Skeletal muscle satellite cell (primary cell): ENCODE measurements around the gene HDGF.

Experiments
- H3K27me3 ChIP-seq: 2 replicates; pipeline ENCODE4 v1.7.0; 2013; ENCODE audit warnings: low read length; ENCODE audit not compliant: control insufficient read depth, insufficient read depth
- H3K36me3 ChIP-seq: 2 replicates; pipeline ENCODE4 v1.7.0; 2013; ENCODE audit warnings: mild to moderate bottlenecking, control low read depth, low read length; ENCODE audit not compliant: insufficient read depth
- H3K4me1 ChIP-seq: 2 replicates; pipeline ENCODE4 v1.7.0; 2013; ENCODE audit warnings: low read length; ENCODE audit not compliant: control insufficient read depth, insufficient read depth
- H3K4me2 ChIP-seq: 2 replicates; pipeline ENCODE4 v1.7.0; 2013; ENCODE audit warnings: mild to moderate bottlenecking, low read length
- H3K4me3 ChIP-seq: 2 replicates; pipeline ENCODE4 v1.7.0; 2013; ENCODE audit warnings: low read length
- H3K9ac ChIP-seq: 2 replicates; pipeline ENCODE4 v1.7.0; 2013; ENCODE audit warnings: mild to moderate bottlenecking, low read depth, low read length, moderate library complexity
- H3K9me3 ChIP-seq: replicated peaks from 2 replicates; pipeline ENCODE4 v1.7.0; 2013; ENCODE audit warnings: mild to moderate bottlenecking, control low read depth, low read length

The HDGF gene

GRCh38 chr1:156743367-156744302 is 7.8 kb downstream of the HDGF start:
- no peak overlapping the region for H3K4me3 ChIP-seq
- no peak overlapping the region for H3K4me2 ChIP-seq
- H3K9ac ChIP-seq = no peak overlapping the region
- peaks cover 37% of the 10 kb centered on the region for H3K4me1 ChIP-seq
- no peaks in the 10 kb centered on the region for H3K27me3 ChIP-seq
- H3K36me3 ChIP-seq = peaks cover 35% of the 10 kb centered on the region
- H3K9me3 ChIP-seq = no peaks in the 10 kb centered on the region

GRCh38 chr1:156742801-156743200 is 8.7 kb downstream of the HDGF start:
- Histone ChIP-seq H3K9me3 (no peaks in the 10 kb centered on the region), H3K27me3 (no peaks in the 10 kb centered on the region), H3K36me3 (peaks cover 44% of the 10 kb centered on the region), H3K4me1 (peaks cover 28% of the 10 kb centered on the region), H3K9ac (no peak overlapping the region), H3K4me2 (no peak overlapping the region), H3K4me3 (no peak overlapping the region)

- H3K4me1 ChIP-seq = peaks cover 21% of the 10 kb centered on the region
Observed at GRCh38 chr1:156742017-156742416, 9.5 kb downstream of the HDGF start.

GRCh38 chr1:156741481-156741983 is 9.9 kb downstream of the HDGF start:
- H3K4me2 ChIP-seq = peak overlapping the region; percentile 60
- H3K36me3 ChIP-seq = peaks cover 56% of the 10 kb centered on the region
- no peaks in the 10 kb centered on the region for H3K27me3 ChIP-seq
- no peak overlapping the region for H3K9ac ChIP-seq
- H3K4me3 ChIP-seq = peak overlapping the region; percentile 33
- no peaks in the 10 kb centered on the region for H3K9me3 ChIP-seq
- peaks cover 17% of the 10 kb centered on the region for H3K4me1 ChIP-seq

More at GRCh38 chr1:156742017-156742416, 9.5 kb downstream of the HDGF start:
- Histone ChIP-seq H3K4me2 (no peak overlapping the region), H3K9ac (no peak overlapping the region), H3K27me3 (no peaks in the 10 kb centered on the region), H3K36me3 (peaks cover 51% of the 10 kb centered on the region), H3K9me3 (no peaks in the 10 kb centered on the region), H3K4me3 (no peak overlapping the region)

- Histone ChIP-seq H3K9me3 (no peaks in the 10 kb centered on the region), H3K4me2 (peak within 1 kb of the TSS; percentile 91), H3K9ac (peak within 1 kb of the TSS; percentile 88), H3K4me3 (peak within 1 kb of the TSS; percentile 86), H3K4me1 (peaks cover 11% of the 10 kb centered on the region), H3K27me3 (no peaks in the 10 kb centered on the region), H3K36me3 (peaks cover 60% of the 10 kb centered on the region)
Observed at GRCh38 chr1:156740741-156741480, 10.6 kb downstream of the HDGF start, which contains the start of gene MRPL24. TSS of gene MRPL24 (minus strand) at chr1:156741088. CDS start at chr1:156738704, 2,384 bp downstream.

GRCh38 chr1:156740237-156740740 is 11.2 kb downstream of the HDGF start:
- Histone ChIP-seq H3K4me3 (peak overlapping the region; percentile 86), H3K9ac (peak overlapping the region; percentile 88), H3K4me2 (peak overlapping the region; percentile 91), H3K9me3 (no peaks in the 10 kb centered on the region), H3K4me1 (peaks cover 6% of the 10 kb centered on the region), H3K27me3 (no peaks in the 10 kb centered on the region), H3K36me3 (peaks cover 61% of the 10 kb centered on the region)

- Histone ChIP-seq H3K4me3 (no peak overlapping the region), H3K4me2 (no peak overlapping the region), H3K9me3 (no peaks in the 10 kb centered on the region), H3K9ac (no peak overlapping the region), H3K36me3 (peaks cover 53% of the 10 kb centered on the region), H3K4me1 (peaks cover 6% of the 10 kb centered on the region), H3K27me3 (no peaks in the 10 kb centered on the region)
Observed at GRCh38 chr1:156738916-156739315, 12.6 kb downstream of the HDGF start.

- no peak overlapping the region for H3K4me3 ChIP-seq
- peaks cover 52% of the 10 kb centered on the region for H3K36me3 ChIP-seq
- no peaks in the 10 kb centered on the region for H3K9me3 ChIP-seq
- no peak overlapping the region for H3K9ac ChIP-seq
- H3K27me3 ChIP-seq = no peaks in the 10 kb centered on the region
- peaks cover 6% of the 10 kb centered on the region for H3K4me1 ChIP-seq
- H3K4me2 ChIP-seq = no peak overlapping the region
Observed at GRCh38 chr1:156738407-156738806, 13.1 kb downstream of the HDGF start.

- H3K36me3 ChIP-seq = peaks cover 34% of the 10 kb centered on the region
- no peak overlapping the region for H3K4me3 ChIP-seq
Observed at GRCh38 chr1:156733989-156734584, 17.4 kb downstream of the HDGF start.

GRCh38 chr1:156728599-156729462 is 22.6 kb downstream of the HDGF start, which contains the start of gene ISG20L2:
TSS of gene ISG20L2 (minus strand) at chr1:156728766. CDS start at chr1:156727652, 1,114 bp downstream.
- Histone ChIP-seq H3K4me1 (peaks cover 33% of the 10 kb centered on the region), H3K36me3 (peaks cover 18% of the 10 kb centered on the region), H3K9me3 (no peaks in the 10 kb centered on the region), H3K4me2 (peak within 1 kb of the TSS; percentile 95), H3K27me3 (no peaks in the 10 kb centered on the region), H3K4me3 (peak within 1 kb of the TSS; percentile 93), H3K9ac (peak within 1 kb of the TSS; percentile 98)

More at GRCh38 chr1:156733989-156734584, 17.4 kb downstream of the HDGF start:
- Histone ChIP-seq H3K27me3 (no peaks in the 10 kb centered on the region), H3K9me3 (no peaks in the 10 kb centered on the region), H3K4me1 (peaks cover 7% of the 10 kb centered on the region), H3K9ac (no peak overlapping the region), H3K4me2 (no peak overlapping the region)
